ENCODE measurements around the gene AHSA1. TPM values are rescaled to one million over a fixed set of nuclear protein-coding genes. Genes with fewer than 3 reads are reported as not detected.

AHSA1 gene
- total and polyA plus RNA-seq, 2 of the 8 experiments (the other 6 are each of a cell fraction or from before 2014, with no cell fraction given), result 155 to 221 TPM

GRCh38 chr14:77455966-77456640 is 1.8 kb upstream of the AHSA1 start:
- H3K27me3 ChIP-seq (replicated peaks in 1 of 4; ENCODE audit: control insufficient read depth in 3 of 4, extremely low read depth in 1 of 4, insufficient read depth in 3 of 4, low read length in 3 of 4), result no peaks in the 10 kb centered on the region
- H3K27ac ChIP-seq (ENCODE audit: low read depth, low read length), result no peak overlapping the region
- H3K56ac ChIP-seq (replicated peaks; ENCODE audit: insufficient read length, low read depth, low read length), result no peak overlapping the region
- no peak overlapping the region for H2BK20ac ChIP-seq (ENCODE audit: low read length)
- peaks cover 10 to 35% of the 10 kb centered on the region in 2 experiments for H3K79me2 ChIP-seq (ENCODE audit: control insufficient read depth in 1 of 2, insufficient read depth in 2 of 2, low read length in 2 of 2)
- no peak overlapping the region for H3K23ac ChIP-seq (ENCODE audit: insufficient read length)
- H3K18ac ChIP-seq (ENCODE audit: extremely low read depth, low read length), result no peak overlapping the region
- no peak overlapping the region for H4K8ac ChIP-seq (ENCODE audit: extremely low read depth, insufficient read depth, low read length)
- no peaks in the 10 kb centered on the region for H3K9me3 ChIP-seq (ENCODE audit: insufficient read depth in 2 of 2, low read depth in 1 of 2, low read length in 1 of 2)
- H3K4ac ChIP-seq (replicated peaks; ENCODE audit: insufficient read length, low read depth, low read length), result no peak overlapping the region
- H2BK15ac ChIP-seq (ENCODE audit: low read length), result no peak overlapping the region
- POLR2A ChIA-PET (ENCODE audit: partially characterized antibody), result interaction anchor here (1.0 kb wide), 1 partner anchor 22 kb away, joined by 4 read pairs; no protein-coding TSS in a partner anchor
- H4K5ac ChIP-seq (ENCODE audit: insufficient read length, low read depth, low read length), result no peak overlapping the region
- no peak overlapping the region for H2AK5ac ChIP-seq (ENCODE audit: low read depth, low read length)
- no peak overlapping the region for H2BK120ac ChIP-seq (replicated peaks; ENCODE audit: low read depth, low read length)
- H3K14ac ChIP-seq (ENCODE audit: insufficient read length), result no peak overlapping the region
- H3K4me3 ChIP-seq (ENCODE audit: extremely low read depth in 1 of 4, insufficient read depth in 2 of 4, low read depth in 3 of 4, low read length in 4 of 4), result peak overlapping the region in 2 of 4 experiments; percentile 90 to 91; a peak in 2 of 8 replicates
- WGBS, 2 experiments (ENCODE audit: extremely low coverage in 1 of 2, insufficient coverage in 1 of 2, insufficient read length in 1 of 2, insufficient replicate concordance in 2 of 2, low coverage in 1 of 2, low lambda C conversion rate in 2 of 2, missing lambda C conversion rate in 1 of 2), result 75% methylated on average over 2 of the region's 2 CpGs; no CpG with 5 or more reads in 1 of the 2 experiments
- CTCF ChIA-PET (ENCODE audit: partially characterized antibody), result interaction anchor here (1.6 kb wide), 1 partner anchor 64 kb away, joined by 3 read pairs; no protein-coding TSS in a partner anchor
- 0 out of 2 replicates have a peak, but pooled peaks cover 3% of the 10 kb centered on the region for H3K23me2 ChIP-seq (ENCODE audit: low read depth, low read length)
- no peak overlapping the region for H4K91ac ChIP-seq (replicated peaks; ENCODE audit: insufficient read length, low read length)
- peaks cover 0 to 3% (median 1%) of the 10 kb centered on the region in 4 experiments; a peak in 3 of 7 replicates for H3K4me1 ChIP-seq (replicated peaks in 1 of 4; ENCODE audit: control insufficient read depth in 3 of 4, insufficient read depth in 4 of 4, low read length in 3 of 4)
- H3K4me2 ChIP-seq (ENCODE audit: insufficient read depth in 1 of 2, low read depth in 2 of 2, low read length in 2 of 2), result peak overlapping the region; percentile 68 to 72; a peak in 3 of 4 replicates
- H4K20me1 ChIP-seq (replicated peaks in 1 of 2; ENCODE audit: control insufficient read depth in 1 of 2, insufficient read depth in 2 of 2, low read length in 2 of 2), result peaks cover 4% of the 10 kb centered on the region in 2 experiments
- DNase-seq (ENCODE audit: low read depth in 1 of 2, low spot score in 2 of 2), result no peak
- no peak overlapping the region for H2AFZ ChIP-seq (ENCODE audit: low read length)
- H3K79me1 ChIP-seq (ENCODE audit: low read depth, low read length), result no peaks in the 10 kb centered on the region; the same call in 1 of the 2 replicates
- no peak overlapping the region for H3K9ac ChIP-seq (replicated peaks in 1 of 4; ENCODE audit: extremely low read depth in 1 of 4, low read depth in 3 of 4, low read length in 3 of 4)
- H2BK5ac ChIP-seq (ENCODE audit: low read depth, low read length), result no peak overlapping the region
- H2BK12ac ChIP-seq (ENCODE audit: low read depth, low read length), result no peak overlapping the region
- peaks cover 6 to 18% (median 11%) of the 10 kb centered on the region in 4 experiments; a peak in 6 of 8 replicates for H3K36me3 ChIP-seq (ENCODE audit: control insufficient read depth in 2 of 4, insufficient read depth in 4 of 4, low read length in 3 of 4)
- no peak for FAIRE-seq
- TF ChIP-seq E2F6 (IDR thresholded peaks at IDR 0.05) (no peak), HDAC2 (IDR thresholded peaks at IDR 0.05; ENCODE audit: borderline replicate concordance in 1 of 2, low read depth in 2 of 2, low read length in 2 of 2) (no peak), JUND (IDR thresholded peaks at IDR 0.05; ENCODE audit: low read length) (no peak), RAD21 (IDR thresholded peaks at IDR 0.05 in 1 of 2, conservative IDR thresholded peaks at IDR 0.05 in 1 of 2; ENCODE audit: low read depth in 2 of 2, low read length in 2 of 2) (no peak), SRF (IDR thresholded peaks at IDR 0.05; ENCODE audit: low read depth, low read length) (no peak)

Measured in H1 (cell line).